Fibroblast of gingiva (primary cell): ENCODE results near the gene MANBA.

ENCODE experiments used
- DNase-seq: peaks from one replicate; pipeline ENCODE4 v3.0.0-alpha.2; 2011; ENCODE audit warnings: low read depth

MANBA gene

DNA sequence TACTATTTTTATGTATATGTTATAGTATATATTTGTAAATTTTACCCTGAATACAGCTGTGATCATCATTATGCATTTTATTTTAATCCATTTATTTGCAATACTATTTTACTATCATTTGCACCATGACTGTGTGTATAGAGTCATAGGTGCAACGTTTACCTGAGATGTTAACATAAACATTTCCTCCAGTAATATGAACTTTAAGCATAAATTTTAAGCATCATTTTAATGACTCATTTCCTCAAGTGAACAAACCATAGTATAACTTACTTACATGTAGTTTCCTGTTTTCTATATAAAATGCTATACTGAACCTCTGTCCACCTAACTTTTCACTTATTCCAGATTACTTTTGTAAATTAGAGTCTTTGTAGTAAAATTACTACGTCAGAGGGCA lies 166.8 kb downstream of the MANBA start:
- no peak for DNase-seq

DNA sequence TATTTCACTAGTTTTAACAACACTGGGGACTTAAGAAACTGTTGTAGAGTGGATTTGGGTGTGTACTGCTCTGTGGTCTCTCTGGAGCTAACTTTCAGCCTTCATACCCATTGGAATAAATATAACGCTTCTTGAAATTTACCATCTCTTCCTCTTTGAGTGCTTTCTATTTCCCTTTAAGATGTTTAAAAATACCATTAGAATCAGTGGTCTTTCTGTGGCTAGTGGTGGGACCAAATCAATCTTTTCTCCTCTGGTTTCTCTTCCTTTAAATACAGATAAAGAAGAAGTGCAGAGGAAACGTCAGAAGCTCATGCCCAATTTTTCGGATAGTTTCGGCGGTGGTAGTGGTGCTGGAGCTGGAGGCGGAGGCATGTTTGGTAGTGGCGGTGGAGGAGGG lies 167.6 kb downstream of the MANBA start:
- no peak for DNase-seq

DNA sequence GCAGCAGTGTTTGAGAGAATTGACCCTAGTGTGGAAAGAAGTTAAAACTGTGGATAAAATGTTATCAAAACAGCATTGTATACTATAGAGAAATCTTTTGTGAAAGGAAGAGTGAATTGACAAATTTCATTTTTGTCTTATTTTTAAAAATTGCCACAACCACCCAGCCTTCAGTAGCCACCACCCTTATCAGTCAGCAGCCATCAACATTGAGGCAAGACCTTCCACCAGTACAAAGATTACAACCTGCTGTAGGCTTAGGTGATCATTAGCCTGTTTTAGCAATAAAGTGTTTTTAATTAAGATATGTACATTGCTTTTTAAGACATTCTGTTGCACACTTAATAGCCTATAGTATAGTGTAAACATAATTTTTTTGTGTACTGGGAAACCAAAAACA lies 168.5 kb downstream of the MANBA start:
- no peak for DNase-seq

DNA sequence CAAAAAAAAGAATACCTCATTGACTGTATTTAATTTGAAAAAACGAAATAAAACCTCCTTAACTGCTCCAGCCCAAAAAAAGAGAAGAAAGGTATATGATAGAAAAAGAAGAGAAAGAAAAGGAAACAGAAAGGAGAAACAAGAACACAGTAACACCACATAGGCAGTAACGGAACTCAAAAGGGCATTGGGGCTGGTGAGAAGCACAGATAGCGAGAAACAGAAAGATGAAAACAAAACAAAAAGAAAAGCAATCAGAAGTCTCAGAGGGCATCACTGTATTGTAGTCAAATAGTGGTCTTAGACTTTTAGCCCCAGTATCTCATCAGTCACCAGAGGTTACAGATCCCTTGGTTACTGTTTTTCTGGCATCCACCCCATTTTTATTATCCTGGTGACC lies 171.0 kb downstream of the MANBA start:
- no peak for DNase-seq

DNA sequence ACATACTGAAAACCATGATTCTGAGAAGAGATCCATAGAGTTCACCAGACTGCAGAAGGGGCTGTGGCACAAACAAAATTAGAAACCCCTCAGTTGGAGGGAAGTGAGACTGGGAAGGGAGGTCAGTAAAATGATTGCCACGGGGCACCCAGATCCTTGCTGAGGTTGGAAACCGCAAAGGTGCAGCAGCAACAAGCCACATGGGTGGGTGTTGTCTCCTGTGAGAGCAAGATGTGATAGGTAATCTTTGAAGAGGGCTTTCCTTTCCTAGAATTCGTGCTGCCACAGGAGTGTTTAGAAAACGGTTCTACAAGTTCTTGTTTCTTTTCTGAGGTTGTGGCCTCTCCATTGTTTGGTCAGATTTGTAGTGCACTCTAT lies 174.1 kb downstream of the MANBA start:
- no peak for DNase-seq

DNA sequence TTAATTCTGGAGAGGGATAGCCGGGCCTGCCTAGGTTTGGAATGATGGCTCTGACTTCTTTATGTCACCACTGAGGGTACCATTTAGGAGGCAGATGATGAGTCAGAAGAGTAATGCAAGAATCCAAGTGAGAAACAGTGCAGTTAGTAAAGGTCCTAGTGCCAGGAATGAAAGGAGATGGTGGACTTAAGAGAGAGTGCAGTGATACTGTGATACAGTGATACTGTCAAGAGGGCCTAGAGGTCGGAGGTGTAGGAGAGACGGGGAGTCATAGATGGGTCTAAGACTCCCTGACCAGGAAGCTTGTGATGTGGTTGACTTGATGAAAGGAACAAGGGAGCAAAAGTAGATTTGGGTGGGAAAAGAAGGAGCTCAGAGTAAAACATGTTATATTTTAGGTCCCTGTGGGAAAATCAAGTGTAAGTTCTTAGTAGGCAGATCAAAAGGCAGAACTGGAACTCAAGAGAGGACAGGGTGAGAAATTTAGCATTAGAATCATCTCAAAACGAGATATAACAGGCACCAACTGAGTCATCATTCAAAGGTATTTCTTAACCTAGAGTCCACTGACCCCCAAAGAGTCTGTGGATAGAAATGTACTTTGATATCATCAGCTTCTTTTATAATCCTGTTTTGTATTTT lies 174.6 kb downstream of the MANBA start:
- DNase-seq: no peak

DNA sequence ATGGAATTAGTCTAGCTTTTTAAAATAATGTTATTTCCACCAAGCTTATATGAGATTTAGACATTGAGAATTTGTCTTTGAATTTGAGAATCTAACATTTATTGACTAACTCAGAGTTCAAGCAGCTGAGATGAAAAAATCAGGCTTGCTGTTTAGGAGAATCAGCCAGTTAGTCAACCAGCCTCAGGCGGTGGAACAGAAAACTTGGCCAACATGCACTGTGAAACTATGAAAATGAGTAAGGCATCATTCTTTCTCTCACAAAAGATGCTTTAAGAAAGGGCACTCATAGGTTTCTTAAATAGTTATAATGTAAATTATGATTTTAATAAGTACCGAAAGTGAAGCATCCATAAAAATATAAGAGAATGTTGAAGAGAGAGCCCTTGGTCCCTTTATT lies 175.4 kb downstream of the MANBA start:
- no peak for DNase-seq

DNA sequence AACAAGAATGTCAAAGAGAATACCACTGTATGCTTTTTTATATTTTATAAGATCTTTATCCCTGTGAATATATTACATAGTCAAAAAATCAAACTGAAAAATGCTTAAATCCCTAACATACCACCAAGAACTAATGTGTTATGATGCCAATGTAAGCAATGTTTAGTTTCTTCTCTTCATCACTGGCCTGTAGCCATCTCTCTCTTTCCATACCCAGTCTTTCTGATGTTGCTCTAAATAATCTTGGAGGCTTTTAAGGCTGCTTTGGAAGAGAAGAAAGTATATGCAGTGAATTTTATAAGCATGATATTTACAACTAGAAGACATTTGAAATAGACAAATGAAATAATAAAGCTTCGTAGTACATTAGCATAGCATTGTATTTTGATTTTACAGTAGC lies 176.7 kb downstream of the MANBA start:
- no peak for DNase-seq
